ENCODE results near the gene GYPC.
"Not testable (repeated sequence)": the region's sequence is repeated elsewhere in the genome, so short reads cannot be mapped to it uniquely, and the experiment has no call there.

The GYPC gene

DNA sequence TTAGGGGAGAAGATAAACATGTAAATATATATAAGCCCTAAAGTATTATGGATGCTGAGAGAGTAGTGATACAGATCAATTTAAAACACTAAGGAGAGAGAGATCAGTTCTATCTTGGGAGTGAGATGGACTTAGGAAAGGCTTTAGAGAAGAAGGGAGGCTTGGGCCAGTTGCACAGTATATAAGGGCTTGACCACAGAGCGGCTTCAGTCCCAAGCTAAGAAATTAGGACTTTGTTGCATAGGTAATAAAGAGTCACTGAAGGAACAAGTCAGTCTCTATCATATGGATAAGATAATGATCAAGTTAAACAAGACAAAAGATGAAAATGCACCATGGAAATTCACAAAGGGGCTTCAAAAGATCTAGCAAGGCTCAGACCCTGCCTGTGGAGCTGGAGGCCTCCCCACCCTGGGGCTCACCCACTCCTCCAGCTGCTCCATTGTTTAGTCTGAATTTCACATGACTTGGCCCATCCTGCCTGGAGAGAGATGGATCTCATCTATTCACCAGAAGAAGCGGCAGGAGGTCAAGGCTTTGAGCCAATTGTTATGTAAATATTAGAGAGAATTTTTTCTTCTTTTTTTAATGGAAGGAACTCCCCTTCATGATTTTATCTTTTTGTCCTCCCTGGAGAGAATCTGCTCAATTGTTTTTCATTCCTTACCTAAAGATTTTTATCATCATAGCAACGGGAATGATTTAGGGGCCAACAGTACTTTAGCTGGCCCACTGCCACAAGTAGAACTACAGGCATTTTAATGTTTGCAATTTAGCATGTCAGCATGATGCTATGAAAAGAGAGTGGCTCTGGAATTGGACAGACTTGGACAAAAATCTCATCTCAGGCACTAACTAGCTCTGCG lies 44.0 kb downstream of the GYPC start:
- DNase-seq (ENCODE audit: low read depth): no peak

GRCh38 chr2:126700677-126701076 lies 44.7 kb downstream of the GYPC start:
- DNase-seq (ENCODE audit: low read depth): peak; percentile 15

- DNase-seq (ENCODE audit: low read depth): no peak
Observed at GRCh38 chr2:126703311-126703710, 47.4 kb downstream of the GYPC start.

- DNase-seq (ENCODE audit: low read depth): no peak
Observed at GRCh38 chr2:126704434-126705160, 48.6 kb downstream of the GYPC start.

DNA sequence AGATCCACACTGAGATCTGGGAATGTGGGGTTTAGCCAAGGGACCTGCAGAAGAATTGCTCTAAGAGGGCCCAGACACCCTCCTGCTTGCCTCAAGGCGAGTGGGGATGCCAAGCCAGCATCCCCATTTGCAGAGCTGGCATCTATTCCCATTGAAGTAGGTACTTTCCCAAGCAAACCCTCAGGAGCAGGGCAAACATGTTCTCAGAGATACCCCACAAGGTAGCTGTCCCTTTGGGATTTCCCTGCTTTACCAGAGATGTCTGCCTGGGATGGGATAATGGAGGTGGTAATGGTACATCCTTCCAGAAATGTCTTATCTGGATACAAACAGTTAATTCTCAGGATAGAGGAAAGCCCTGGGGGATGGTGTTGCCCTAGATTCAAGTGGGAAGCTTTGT lies 51.2 kb downstream of the GYPC start:
- DNase-seq (ENCODE audit: low read depth): no peak

GRCh38 chr2:126707941-126708340 lies 52.0 kb downstream of the GYPC start:
- DNase-seq (ENCODE audit: low read depth): no peak

GRCh38 chr2:126714191-126714965 lies 58.4 kb downstream of the GYPC start:
- no peak for DNase-seq (ENCODE audit: low read depth)

DNA sequence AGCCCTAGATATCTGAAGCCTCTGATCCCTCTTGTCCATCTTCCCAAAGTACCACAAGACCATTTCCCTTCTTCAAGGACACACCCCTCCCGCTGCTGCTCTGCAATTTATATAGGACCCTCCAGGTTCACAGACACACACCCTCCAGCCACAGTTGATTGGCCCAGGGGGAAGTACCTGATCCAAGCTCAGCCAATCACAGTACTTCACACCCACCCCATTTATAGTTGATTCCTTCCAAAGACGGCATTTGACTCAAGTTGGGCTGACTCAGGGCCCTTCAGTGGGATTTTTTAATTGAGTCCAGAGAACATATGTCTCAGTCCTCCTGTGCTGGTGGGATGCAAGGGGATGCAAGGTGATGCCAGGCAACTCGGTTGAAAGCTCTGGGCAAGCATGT lies 59.2 kb downstream of the GYPC start:
- no peak for DNase-seq (ENCODE audit: low read depth)

GRCh38 chr2:126715576-126716406 lies 59.8 kb downstream of the GYPC start:
- no peak for DNase-seq (ENCODE audit: low read depth)

GRCh38 chr2:126717277-126717676 lies 61.3 kb downstream of the GYPC start:
- DNase-seq (ENCODE audit: low read depth): not testable (repeated sequence)

- DNase-seq (ENCODE audit: low read depth): no peak
Observed at GRCh38 chr2:126717928-126718327, 62.0 kb downstream of the GYPC start.

DNA sequence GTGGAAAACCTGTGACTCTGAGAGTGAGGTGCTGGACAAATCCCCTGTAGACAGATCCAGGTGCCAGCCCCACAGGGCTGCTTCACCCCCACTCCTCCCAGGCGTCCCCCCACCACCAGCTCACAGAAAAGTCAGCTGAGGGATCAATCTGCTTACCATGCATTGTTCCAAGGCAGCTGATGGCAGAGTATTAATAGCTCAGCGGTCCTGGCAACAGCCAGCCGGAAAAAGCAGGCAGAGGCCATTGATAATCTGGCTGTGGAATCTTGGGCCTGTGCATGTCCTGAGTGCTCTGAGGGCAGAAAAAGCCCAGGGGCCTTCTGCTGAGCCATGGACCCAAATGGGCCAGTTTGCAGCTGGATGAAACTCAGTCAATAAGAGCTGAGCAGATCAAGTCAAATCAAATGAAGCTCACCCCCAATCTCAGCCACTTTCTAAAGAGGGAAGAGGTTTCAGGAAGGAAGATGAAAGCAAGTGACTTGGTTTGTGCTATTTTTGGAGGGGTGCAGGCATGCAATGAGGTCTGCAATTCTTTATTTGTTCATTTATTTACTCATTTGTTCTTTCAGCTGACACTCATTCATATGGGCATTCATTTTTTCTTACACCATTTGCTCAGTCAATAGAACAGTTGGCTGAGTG lies 63.4 kb downstream of the GYPC start:
- no peak for DNase-seq (ENCODE audit: low read depth)

- DNase-seq (ENCODE audit: low read depth): peak; percentile 85
Observed at GRCh38 chr2:126719833-126720351, 63.9 kb downstream of the GYPC start.

DNA sequence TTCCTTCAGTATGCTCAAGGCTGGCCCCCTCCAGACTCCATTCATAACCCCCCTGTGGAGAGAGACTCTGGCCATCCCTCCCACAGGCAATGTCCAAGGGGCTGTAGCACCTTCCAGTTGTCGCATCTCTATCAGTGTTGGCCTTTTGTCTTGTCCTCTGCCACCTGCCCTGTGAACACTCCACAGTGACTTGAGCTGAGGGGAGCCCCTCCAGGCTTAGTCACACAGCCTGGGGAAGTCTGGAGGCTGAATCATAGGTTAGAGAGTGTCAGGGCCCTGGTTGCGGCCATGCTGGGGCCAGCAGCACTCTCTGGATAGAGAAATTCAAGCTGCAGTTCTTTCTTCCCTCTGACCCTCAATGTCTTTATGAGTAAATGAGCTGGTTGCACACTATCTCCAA lies 64.7 kb downstream of the GYPC start:
- peak; percentile 76 for DNase-seq (ENCODE audit: low read depth)

GRCh38 chr2:126722081-126722480 lies 66.1 kb downstream of the GYPC start:
- no peak for DNase-seq (ENCODE audit: low read depth)

GRCh38 chr2:126722546-126722945 lies 66.6 kb downstream of the GYPC start:
- no peak for DNase-seq (ENCODE audit: low read depth)

- no peak for DNase-seq (ENCODE audit: low read depth)
Observed at GRCh38 chr2:126723281-126723815, 67.4 kb downstream of the GYPC start.

GRCh38 chr2:126725580-126725979 lies 69.6 kb downstream of the GYPC start:
- DNase-seq (ENCODE audit: low read depth): no peak

DNA sequence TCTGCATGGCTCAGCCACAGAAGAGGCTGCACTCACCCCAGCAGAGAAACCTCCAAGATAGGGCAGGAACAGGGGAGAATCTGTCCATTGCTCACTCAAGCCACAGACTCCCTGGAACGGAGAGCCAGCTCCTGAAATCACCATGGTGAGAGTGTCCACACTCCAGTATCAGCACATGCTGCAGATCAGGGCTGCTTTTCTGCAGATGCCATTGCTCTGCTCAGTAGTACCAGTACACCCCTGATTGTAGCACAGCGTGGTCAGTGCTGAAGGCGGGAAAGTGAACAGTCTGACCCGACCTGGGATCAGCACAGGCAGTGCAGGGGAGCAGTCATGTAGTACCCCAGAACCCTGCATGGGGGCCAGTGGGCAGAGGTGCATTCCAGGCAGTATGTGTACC lies 73.9 kb downstream of the GYPC start:
- no peak for DNase-seq (ENCODE audit: low read depth)

- no peak for DNase-seq (ENCODE audit: low read depth)
Observed at GRCh38 chr2:126730655-126731054, 74.7 kb downstream of the GYPC start.

DNA sequence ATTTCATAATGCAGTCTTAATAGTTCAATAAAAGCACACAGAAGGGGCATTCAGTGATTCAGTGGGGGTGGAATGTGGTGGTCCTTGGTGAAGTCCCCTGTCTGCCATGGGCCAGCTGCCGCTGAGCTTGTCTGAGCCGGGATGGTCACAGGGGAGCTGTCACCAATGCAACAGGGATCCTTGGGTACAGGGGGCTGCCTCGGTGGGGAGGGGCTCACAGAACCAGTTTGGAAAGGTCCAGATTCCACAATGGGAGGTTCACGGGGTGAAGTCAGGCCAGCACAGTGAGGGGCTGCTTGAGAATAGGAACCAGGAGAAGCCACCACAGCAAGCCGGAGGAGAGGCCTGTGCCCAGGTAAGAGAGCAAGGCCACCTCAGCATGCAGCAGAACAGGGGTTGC lies 75.4 kb downstream of the GYPC start:
- no peak for DNase-seq (ENCODE audit: low read depth)

All from ELR (cell line).